HEK293 (cell line): ENCODE data around the gene MCF2L.
A peak's percentile ranks its signal among the peaks of the same experiment; 100 is the strongest.

Experiments used
- CTCF ChIA-PET: fragments of 350-600 bp; formaldehyde crosslinking; extraction: SDS; loops from one replicate; lab custom pipeline; 2021; ENCODE audit warnings: antibody characterized with exemption; lab: Yijun Ruan, JAX
- POLR2A ChIA-PET: fragments of 300-600 bp; formaldehyde crosslinking; extraction: SDS; loops from one replicate; lab custom pipeline; 2020; ENCODE audit warnings: antibody characterized with exemption, inconsistent platforms; lab: Yijun Ruan, JAX
- H3K27ac ChIP-seq: fragments of 200-500 bp; sonication (Bioruptor generic); 2 replicates; pipeline ENCODE4 v1.5.1; 2014; ENCODE audit warnings: low read depth, low read length, control low read depth, inconsistent platforms; ENCODE audit errors: extremely low read depth
- H3K36me3 ChIP-seq, 2 experiments: fragments of 200-500 bp in 1 of 2; sonication (Bioruptor generic) in 1 of 2; 1 replicate in 1 of 2; 2 replicates in 1 of 2; pipeline ENCODE4 v1.5.1; 2014 to 2017; ENCODE audit warnings: inconsistent platforms in 2 of 2, low read length in 2 of 2; ENCODE audit not compliant: control insufficient read depth in 2 of 2, insufficient read depth in 1 of 2
- H3K4me1 ChIP-seq: fragments of 200-500 bp; sonication (Bioruptor generic); 2 replicates; pipeline ENCODE4 v1.5.1; 2014; ENCODE audit warnings: mild to moderate bottlenecking, low read length, inconsistent platforms; ENCODE audit not compliant: control insufficient read depth, insufficient read depth
- H3K4me3 ChIP-seq: 2 replicates; pipeline ENCODE4 v1.5.1; 2011; ENCODE audit warnings: low read depth, mild to moderate bottlenecking, control low read depth, low read length, moderate library complexity
- H3K9me3 ChIP-seq: fragments of 200-500 bp; sonication (Bioruptor generic); 2 replicates; pipeline ENCODE4 v1.5.1; 2014; ENCODE audit warnings: low read depth, low read length, inconsistent platforms; ENCODE audit not compliant: control insufficient read depth, insufficient read depth
- GLIS1 ChIP-seq: fragments of 450-650 bp; formaldehyde crosslinking; IDR thresholded peaks from 2 replicates; pipeline ENCODE4 v1.5.1; 2016; ENCODE audit warnings: missing biosample characterization, missing genetic modification characterization
- KLF16 ChIP-seq: fragments of 450-650 bp; formaldehyde crosslinking; IDR thresholded peaks from 2 replicates; pipeline ENCODE4 v1.5.1; 2017; ENCODE audit warnings: missing biosample characterization, missing genetic modification characterization
- KLF8 ChIP-seq: fragments of 450-650 bp; formaldehyde crosslinking; IDR thresholded peaks from 2 replicates; pipeline ENCODE4 v1.5.1; 2016; ENCODE audit warnings: missing biosample characterization, missing genetic modification characterization
- SCRT2 ChIP-seq: fragments of 450-650 bp; formaldehyde crosslinking; IDR thresholded peaks from 2 replicates; pipeline ENCODE4 v1.5.1; 2016; ENCODE audit warnings: missing biosample characterization, missing genetic modification characterization
- ZBTB21 ChIP-seq: fragments of 450-650 bp; formaldehyde crosslinking; IDR thresholded peaks from 2 replicates; pipeline ENCODE4 v1.5.1; 2017; ENCODE audit warnings: missing biosample characterization, missing genetic modification characterization
- ZFP69B ChIP-seq: fragments of 450-650 bp; formaldehyde crosslinking; IDR thresholded peaks from 2 replicates; pipeline ENCODE4 v1.5.1; 2016; ENCODE audit warnings: missing biosample characterization, missing genetic modification characterization
- ZIC2 ChIP-seq: fragments of 450-650 bp; formaldehyde crosslinking; IDR thresholded peaks from 2 replicates; pipeline ENCODE4 v1.5.1; 2016; ENCODE audit warnings: missing biosample characterization, missing genetic modification characterization
- ZNF510 ChIP-seq: fragments of 450-650 bp; formaldehyde crosslinking; IDR thresholded peaks from 2 replicates; pipeline ENCODE4 v1.5.1; 2018; ENCODE audit warnings: mild to moderate bottlenecking, missing genetic modification characterization, missing biosample characterization; ENCODE audit not compliant: insufficient replicate concordance
- ZNF747 ChIP-seq: fragments of 450-650 bp; formaldehyde crosslinking; IDR thresholded peaks from 2 replicates; pipeline ENCODE4 v1.5.1; 2016; ENCODE audit warnings: missing biosample characterization, missing genetic modification characterization
- ZNF768 ChIP-seq: fragments of 450-650 bp; formaldehyde crosslinking; IDR thresholded peaks from 2 replicates; pipeline ENCODE4 v1.5.1; 2018; ENCODE audit warnings: missing biosample characterization, mild to moderate bottlenecking, missing genetic modification characterization
- ZNF791 ChIP-seq: fragments of 450-650 bp; formaldehyde crosslinking; IDR thresholded peaks from 2 replicates; pipeline ENCODE4 v1.5.1; 2016; ENCODE audit warnings: missing biosample characterization, missing genetic modification characterization
- ZSCAN18 ChIP-seq: fragments of 450-650 bp; formaldehyde crosslinking; IDR thresholded peaks from 2 replicates; pipeline ENCODE4 v1.5.1; 2016; ENCODE audit warnings: missing biosample characterization, missing genetic modification characterization
- TF ChIP-seq, protein P1 (sequence below): fragments of 450-650 bp; formaldehyde crosslinking; IDR thresholded peaks from 2 replicates; pipeline ENCODE4 v1.5.1; 2016; ENCODE audit warnings: missing biosample characterization, missing genetic modification characterization
- TF ChIP-seq, protein P2 (sequence below): fragments of 450-650 bp; formaldehyde crosslinking; conservative IDR thresholded peaks from 2 replicates; pipeline ENCODE4 v1.5.1; 2016; ENCODE audit warnings: low read depth, missing biosample characterization, missing genetic modification characterization

The MCF2L gene

DNA sequence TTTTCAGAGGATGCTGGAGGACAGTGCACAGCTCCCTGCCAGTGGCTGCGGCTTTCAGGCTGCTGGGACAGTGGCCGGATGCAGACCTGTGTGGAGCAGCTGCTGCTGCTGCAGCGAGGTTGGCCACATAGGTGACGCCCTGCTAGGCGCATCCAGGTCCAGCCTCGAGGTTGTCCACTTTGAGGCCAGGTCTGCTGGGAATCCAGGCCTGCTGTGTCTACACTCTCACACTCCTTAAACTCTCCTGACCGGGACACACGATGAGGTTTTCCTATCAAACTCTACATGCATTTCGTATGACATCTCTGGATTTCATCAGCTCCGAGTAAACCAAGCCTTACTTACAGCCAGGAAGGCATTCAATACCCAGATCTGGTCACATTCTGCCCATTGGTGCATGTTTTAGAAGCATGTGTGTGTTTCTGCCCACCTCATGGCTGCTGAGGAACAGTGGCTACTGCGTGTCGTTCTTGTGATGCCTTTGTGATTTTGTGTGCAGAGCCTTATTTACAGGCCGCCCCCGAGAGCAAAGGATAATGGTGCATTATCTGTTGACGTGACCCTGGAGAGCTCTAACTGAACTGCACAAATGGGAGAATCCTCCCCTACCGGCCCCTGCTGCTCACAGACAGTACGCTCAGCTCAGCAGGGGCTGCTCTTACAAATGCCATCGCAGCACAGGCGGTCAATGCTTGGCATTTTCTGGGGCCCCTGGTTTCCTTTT is 12.3 kb upstream of the MCF2L start:
- Histone ChIP-seq H3K4me1 (no peaks in the 10 kb centered on the region), H3K27ac (no peak overlapping the region), H3K4me3 (no peak overlapping the region), H3K9me3 (no peaks in the 10 kb centered on the region), H3K36me3 (no peaks in the 10 kb centered on the region)
- ChIA-PET CTCF (no interaction called here), POLR2A (no interaction called here)
- TF ChIP-seq ZSCAN18 (tag by site-specific recombination) (no peak), ZIC2 (tag by site-specific recombination) (peak; percentile 37; the same call in 1 of the 2 replicates), ZNF510 (tag by site-specific recombination) (no peak)
- TF ChIP-seq, protein P1, sequence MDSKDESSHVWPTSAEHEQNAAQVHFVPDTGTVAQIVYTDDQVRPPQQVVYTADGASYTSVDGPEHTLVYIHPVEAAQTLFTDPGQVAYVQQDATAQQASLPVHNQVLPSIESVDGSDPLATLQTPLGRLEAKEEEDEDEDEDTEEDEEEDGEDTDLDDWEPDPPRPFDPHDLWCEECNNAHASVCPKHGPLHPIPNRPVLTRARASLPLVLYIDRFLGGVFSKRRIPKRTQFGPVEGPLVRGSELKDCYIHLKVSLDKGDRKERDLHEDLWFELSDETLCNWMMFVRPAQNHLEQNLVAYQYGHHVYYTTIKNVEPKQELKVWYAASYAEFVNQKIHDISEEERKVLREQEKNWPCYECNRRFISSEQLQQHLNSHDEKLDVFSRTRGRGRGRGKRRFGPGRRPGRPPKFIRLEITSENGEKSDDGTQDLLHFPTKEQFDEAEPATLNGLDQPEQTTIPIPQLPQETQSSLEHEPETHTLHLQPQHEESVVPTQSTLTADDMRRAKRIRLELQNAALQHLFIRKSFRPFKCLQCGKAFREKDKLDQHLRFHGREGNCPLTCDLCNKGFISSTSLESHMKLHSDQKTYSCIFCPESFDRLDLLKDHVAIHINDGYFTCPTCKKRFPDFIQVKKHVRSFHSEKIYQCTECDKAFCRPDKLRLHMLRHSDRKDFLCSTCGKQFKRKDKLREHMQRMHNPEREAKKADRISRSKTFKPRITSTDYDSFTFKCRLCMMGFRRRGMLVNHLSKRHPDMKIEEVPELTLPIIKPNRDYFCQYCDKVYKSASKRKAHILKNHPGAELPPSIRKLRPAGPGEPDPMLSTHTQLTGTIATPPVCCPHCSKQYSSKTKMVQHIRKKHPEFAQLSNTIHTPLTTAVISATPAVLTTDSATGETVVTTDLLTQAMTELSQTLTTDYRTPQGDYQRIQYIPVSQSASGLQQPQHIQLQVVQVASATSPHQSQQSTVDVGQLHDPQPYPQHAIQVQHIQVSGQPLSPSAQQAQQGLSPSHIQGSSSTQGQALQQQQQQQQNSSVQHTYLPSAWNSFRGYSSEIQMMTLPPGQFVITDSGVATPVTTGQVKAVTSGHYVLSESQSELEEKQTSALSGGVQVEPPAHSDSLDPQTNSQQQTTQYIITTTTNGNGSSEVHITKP (tag by site-specific recombination) = peak; percentile 78

DNA sequence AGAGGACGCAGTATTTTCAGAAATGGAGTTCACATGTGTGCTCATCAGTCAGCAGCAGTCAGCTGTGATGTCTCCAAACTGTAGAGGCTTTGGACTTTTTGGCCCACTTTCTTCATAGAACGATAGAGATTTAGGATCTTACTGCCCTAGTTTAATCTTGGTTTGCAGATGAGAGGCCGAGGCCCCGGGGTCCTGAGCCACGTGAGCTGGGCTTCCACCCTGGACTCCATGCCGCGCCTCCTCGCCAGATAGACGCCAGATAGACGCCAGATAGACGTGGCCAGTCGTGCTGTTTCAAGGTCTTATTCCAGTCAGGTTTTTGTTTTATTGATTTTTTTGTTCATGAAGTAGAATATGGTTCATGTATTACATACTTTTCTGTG is 11.7 kb upstream of the MCF2L start:
- no peaks in the 10 kb centered on the region for H3K4me1 ChIP-seq
- no peak for TF ChIP-seq ZNF768 (tag by site-specific recombination)
- TF ChIP-seq SCRT2 (tag by site-specific recombination) = no peak
- TF ChIP-seq KLF16 = no peak
- no peak for TF ChIP-seq ZFP69B (tag by site-specific recombination)
- no peak for TF ChIP-seq GLIS1 (tag by site-specific recombination)
- TF ChIP-seq KLF8 (tag by site-specific recombination) = no peak
- no peak for TF ChIP-seq ZBTB21
- no peak for TF ChIP-seq ZNF747 (tag by site-specific recombination)
- no peak for TF ChIP-seq ZNF791 (tag by site-specific recombination)
- TF ChIP-seq, protein P2, sequence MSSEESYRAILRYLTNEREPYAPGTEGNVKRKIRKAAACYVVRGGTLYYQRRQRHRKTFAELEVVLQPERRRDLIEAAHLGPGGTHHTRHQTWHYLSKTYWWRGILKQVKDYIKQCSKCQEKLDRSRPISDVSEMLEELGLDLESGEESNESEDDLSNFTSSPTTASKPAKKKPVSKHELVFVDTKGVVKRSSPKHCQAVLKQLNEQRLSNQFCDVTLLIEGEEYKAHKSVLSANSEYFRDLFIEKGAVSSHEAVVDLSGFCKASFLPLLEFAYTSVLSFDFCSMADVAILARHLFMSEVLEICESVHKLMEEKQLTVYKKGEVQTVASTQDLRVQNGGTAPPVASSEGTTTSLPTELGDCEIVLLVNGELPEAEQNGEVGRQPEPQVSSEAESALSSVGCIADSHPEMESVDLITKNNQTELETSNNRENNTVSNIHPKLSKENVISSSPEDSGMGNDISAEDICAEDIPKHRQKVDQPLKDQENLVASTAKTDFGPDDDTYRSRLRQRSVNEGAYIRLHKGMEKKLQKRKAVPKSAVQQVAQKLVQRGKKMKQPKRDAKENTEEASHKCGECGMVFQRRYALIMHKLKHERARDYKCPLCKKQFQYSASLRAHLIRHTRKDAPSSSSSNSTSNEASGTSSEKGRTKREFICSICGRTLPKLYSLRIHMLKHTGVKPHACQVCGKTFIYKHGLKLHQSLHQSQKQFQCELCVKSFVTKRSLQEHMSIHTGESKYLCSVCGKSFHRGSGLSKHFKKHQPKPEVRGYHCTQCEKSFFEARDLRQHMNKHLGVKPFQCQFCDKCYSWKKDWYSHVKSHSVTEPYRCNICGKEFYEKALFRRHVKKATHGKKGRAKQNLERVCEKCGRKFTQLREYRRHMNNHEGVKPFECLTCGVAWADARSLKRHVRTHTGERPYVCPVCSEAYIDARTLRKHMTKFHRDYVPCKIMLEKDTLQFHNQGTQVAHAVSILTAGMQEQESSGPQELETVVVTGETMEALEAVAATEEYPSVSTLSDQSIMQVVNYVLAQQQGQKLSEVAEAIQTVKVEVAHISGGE (tag by site-specific recombination) = no peak
- POLR2A ChIA-PET = no interaction called here
- H3K36me3 ChIP-seq = no peaks in the 10 kb centered on the region
- H3K9me3 ChIP-seq = no peaks in the 10 kb centered on the region
- H3K27ac ChIP-seq = no peak overlapping the region
- CTCF ChIA-PET = interaction anchor here (0.6 to 1.6 kb wide), 3 partner anchors 25 to 342 kb away, joined by 3 read pairs; no protein-coding TSS in a partner anchor
- H3K4me3 ChIP-seq = no peak overlapping the region
